ENCODE data around the gene UBE4A. TPM values are rescaled to one million over a fixed set of nuclear protein-coding genes. Genes with fewer than 3 reads are reported as not detected.

UBE4A gene
- total RNA-seq, 1 donor from 2014 or later, result 44.0 TPM

DNA sequence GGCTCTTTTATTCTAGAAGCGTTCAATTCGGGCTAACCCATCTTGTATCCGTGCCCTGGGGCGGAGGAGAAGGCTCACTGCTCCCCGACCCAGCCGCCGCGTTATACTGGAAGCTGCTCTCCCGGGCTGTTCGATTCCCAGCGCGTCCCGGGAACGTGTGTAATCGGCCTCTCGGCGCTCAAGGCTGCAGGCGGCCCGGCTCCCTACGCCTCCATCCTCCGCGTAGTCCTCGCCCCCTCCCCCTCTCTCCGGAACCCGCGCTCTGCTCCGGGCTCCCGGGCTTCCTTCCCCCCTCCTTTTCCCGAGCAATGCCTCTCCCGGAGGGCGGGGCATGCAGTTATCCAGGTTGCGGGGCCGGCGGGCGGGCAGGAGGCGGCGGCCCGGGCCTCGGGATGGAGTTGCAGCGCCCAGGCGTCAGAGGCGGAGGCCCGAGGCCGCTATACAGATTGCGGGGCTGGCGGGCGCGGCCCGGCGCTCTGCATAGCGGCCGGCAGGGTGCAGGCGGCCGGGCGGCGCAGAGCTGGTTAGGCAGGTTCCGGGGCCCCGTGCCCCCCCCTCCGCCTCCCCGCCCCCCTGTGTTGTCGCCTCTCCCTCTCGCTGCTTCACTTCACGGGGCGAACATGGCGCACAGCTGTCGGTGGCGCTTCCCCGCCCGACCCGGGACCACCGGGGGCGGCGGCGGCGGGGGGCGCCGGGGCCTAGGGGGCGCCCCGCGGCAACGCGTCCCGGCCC is 76.7 kb downstream of the UBE4A start, which contains the start of gene KMT2A:
KMT2A (plus strand) TSS at position 600 of the 732 bp plus-strand sequence; CDS start at position 621, 21 bp downstream.
- Mint-ChIP-seq H3K27me3 (ENCODE audit: unreplicated experiment) (peaks cover 13% of the 10 kb centered on the region), H3K9me3 (ENCODE audit: unreplicated experiment) (peaks cover 6% of the 10 kb centered on the region), H3K27ac (ENCODE audit: unreplicated experiment) (peak within 1 kb of the TSS; percentile 97), H3K4me1 (ENCODE audit: low read depth, unreplicated experiment) (peaks cover 20% of the 10 kb centered on the region), H3K36me3 (ENCODE audit: unreplicated experiment) (no peaks in the 10 kb centered on the region), H3K4me3 (ENCODE audit: unreplicated experiment) (peak within 1 kb of the TSS; percentile 95)
- DNase-seq, result peak; percentile 100
- no peak for TF ChIP-seq CTCF (IDR thresholded peaks at IDR 0.05; ENCODE audit: partially characterized antibody, unreplicated experiment)

GRCh38 chr11:118436639-118437207 is 77.3 kb downstream of the UBE4A start:
- Mint-ChIP-seq H3K27me3 (ENCODE audit: unreplicated experiment) (peaks cover 13% of the 10 kb centered on the region), H3K9me3 (ENCODE audit: unreplicated experiment) (peaks cover 6% of the 10 kb centered on the region), H3K4me3 (ENCODE audit: unreplicated experiment) (peak overlapping the region; percentile 95), H3K27ac (ENCODE audit: unreplicated experiment) (peak overlapping the region; percentile 95), H3K36me3 (ENCODE audit: unreplicated experiment) (no peaks in the 10 kb centered on the region), H3K4me1 (ENCODE audit: low read depth, unreplicated experiment) (peaks cover 25% of the 10 kb centered on the region)
- TF ChIP-seq CTCF (IDR thresholded peaks at IDR 0.05; ENCODE audit: partially characterized antibody, unreplicated experiment), result no peak
- no peak for DNase-seq

DNA sequence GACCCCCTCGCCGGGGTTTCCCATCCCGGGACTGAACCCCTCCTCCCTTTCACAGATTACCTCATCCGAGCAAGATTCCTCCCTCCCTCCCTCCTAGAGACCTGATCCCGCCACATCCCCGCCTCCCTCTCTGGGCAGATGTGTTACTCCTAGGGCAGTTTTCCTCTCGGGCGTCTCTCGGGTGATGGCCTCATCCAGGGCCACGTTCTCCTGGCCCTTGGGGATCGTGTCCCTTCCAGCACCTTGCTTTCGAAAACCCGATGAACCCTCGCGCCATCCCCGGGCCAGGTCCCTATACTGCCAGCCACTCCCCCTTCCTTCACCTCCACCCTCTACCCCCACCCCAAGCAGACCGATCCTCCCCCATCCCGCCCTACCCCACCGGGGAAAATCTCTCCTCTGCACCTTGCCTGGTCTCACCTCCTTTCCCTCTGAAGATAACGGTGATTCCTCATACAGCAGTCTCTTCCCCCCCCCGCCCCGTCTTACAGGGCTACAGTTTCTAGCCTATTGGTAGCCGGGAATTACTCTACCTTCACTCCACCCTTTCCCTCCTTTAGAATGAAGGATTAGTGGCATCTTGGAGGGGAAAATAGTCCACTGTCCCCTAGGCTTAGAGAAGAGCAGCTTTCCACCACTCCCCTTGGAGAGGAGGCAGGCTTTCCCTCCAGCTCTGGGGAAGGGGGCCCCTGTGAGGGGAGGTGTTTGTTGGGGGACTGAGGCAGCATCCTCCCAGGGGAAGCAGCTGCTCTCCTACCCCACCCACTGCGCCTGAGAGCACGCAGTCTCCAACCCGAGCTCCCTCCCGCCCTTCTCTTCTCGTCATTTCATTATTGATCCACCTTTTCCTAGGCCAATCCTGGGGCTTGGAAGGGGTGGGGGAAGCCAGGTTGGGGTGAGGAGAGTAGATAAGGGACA is 78.1 kb downstream of the UBE4A start:
- no peak for TF ChIP-seq CTCF (IDR thresholded peaks at IDR 0.05; ENCODE audit: partially characterized antibody, unreplicated experiment)

DNA sequence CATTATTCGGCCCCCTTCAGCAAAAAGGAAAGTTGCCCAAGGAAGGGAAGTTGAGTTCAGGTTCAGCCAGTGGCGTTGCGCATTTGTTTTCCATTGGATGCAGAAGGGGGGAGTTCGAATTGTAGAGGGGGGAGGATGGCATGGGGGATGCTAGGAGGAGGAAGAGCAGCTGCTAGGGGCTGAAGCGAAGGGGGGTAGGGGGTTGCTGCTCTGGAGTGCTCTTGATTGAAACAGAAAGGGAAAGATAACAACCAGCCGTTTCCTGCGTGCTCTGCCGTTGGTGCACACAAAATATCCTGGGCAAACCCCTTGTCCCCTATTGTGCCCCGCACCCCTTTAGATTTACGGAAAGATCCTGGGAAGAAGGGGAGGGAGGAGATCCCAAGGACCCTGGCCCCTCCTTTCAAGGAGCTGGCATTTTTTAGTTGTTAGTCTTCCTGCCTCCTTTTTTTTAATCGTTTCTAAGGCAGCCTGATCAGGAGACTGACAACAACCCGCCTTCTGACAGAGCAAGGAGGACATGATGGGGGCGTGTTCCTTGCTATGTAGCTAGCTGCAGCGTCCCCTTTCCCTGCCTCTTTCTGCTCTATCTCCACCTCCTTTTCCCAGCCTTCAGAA is 79.0 kb downstream of the UBE4A start:
- Mint-ChIP-seq H3K9me3 (ENCODE audit: unreplicated experiment) (peaks cover 6% of the 10 kb centered on the region), H3K4me3 (ENCODE audit: unreplicated experiment) (peak overlapping the region; percentile 95), H3K4me1 (ENCODE audit: low read depth, unreplicated experiment) (peaks cover 40% of the 10 kb centered on the region), H3K27ac (ENCODE audit: unreplicated experiment) (peak overlapping the region; percentile 95), H3K36me3 (ENCODE audit: unreplicated experiment) (no peaks in the 10 kb centered on the region), H3K27me3 (ENCODE audit: unreplicated experiment) (peaks cover 13% of the 10 kb centered on the region)
- TF ChIP-seq CTCF (IDR thresholded peaks at IDR 0.05; ENCODE audit: partially characterized antibody, unreplicated experiment), result no peak
- DNase-seq, result peak; percentile 41

More for the DNA sequence above, 78.1 kb downstream of the UBE4A start:
- H3K27me3 Mint-ChIP-seq (ENCODE audit: unreplicated experiment), result peaks cover 13% of the 10 kb centered on the region
- peak overlapping the region; percentile 95 for H3K27ac Mint-ChIP-seq (ENCODE audit: unreplicated experiment)
- peaks cover 32% of the 10 kb centered on the region for H3K4me1 Mint-ChIP-seq (ENCODE audit: low read depth, unreplicated experiment)
- no peaks in the 10 kb centered on the region for H3K36me3 Mint-ChIP-seq (ENCODE audit: unreplicated experiment)
- DNase-seq, result peak; percentile 74
- H3K4me3 Mint-ChIP-seq (ENCODE audit: unreplicated experiment), result peak overlapping the region; percentile 95
- H3K9me3 Mint-ChIP-seq (ENCODE audit: unreplicated experiment), result peaks cover 6% of the 10 kb centered on the region

Measured in glutamatergic neuron (in vitro differentiated cells).